ENCODE results near the gene DHRS3.
"Not testable (repeated sequence)": the region's sequence is repeated elsewhere in the genome, so short reads cannot be mapped to it uniquely, and the experiment has no call there.

DHRS3 gene

GRCh38 chr1:12552111-12552888 lies 65.7 kb downstream of the DHRS3 start:
- DNase-seq, result peak; percentile 50

- DNase-seq, result no peak
Measured at GRCh38 chr1:12551584-12551983, 66.4 kb downstream of the DHRS3 start.

- DNase-seq, result peak; percentile 67
Measured at GRCh38 chr1:12549460-12550349, 68.3 kb downstream of the DHRS3 start.

- DNase-seq, result peak; percentile 31
Measured at GRCh38 chr1:12548973-12549459, 69.0 kb downstream of the DHRS3 start.

GRCh38 chr1:12548279-12548972 lies 69.6 kb downstream of the DHRS3 start:
- peak; percentile 41 for DNase-seq

GRCh38 chr1:12547586-12548225 lies 70.3 kb downstream of the DHRS3 start:
- peak; percentile 58 for DNase-seq

GRCh38 chr1:12546771-12547585 lies 71.0 kb downstream of the DHRS3 start:
- DNase-seq, result peak; percentile 30

- DNase-seq, result peak; percentile 48
Measured at GRCh38 chr1:12544992-12545391, 73.0 kb downstream of the DHRS3 start.

GRCh38 chr1:12544357-12544756 lies 73.7 kb downstream of the DHRS3 start:
- peak; percentile 14 for DNase-seq

- DNase-seq, result no peak
Measured at GRCh38 chr1:12543740-12544154, 74.3 kb downstream of the DHRS3 start.

GRCh38 chr1:12542616-12543592 lies 75.1 kb downstream of the DHRS3 start:
- no peak for DNase-seq

GRCh38 chr1:12542138-12542465 lies 75.9 kb downstream of the DHRS3 start:
- DNase-seq, result peak; percentile 19

- DNase-seq, result peak; percentile 49
Measured at GRCh38 chr1:12541274-12542137, 76.5 kb downstream of the DHRS3 start.

- peak; percentile 25 for DNase-seq
Measured at GRCh38 chr1:12540580-12541273, 77.3 kb downstream of the DHRS3 start.

- DNase-seq, result peak; percentile 48
Measured at GRCh38 chr1:12539705-12540579, 78.1 kb downstream of the DHRS3 start.

- peak; percentile 51 for DNase-seq
Measured at GRCh38 chr1:12539320-12539704, 78.7 kb downstream of the DHRS3 start.

- not testable (repeated sequence) for DNase-seq
Measured at GRCh38 chr1:12538536-12538935, 79.5 kb downstream of the DHRS3 start.

Measured in activated effector memory CD4-positive, alpha-beta T cell treated with anti-CD3 and anti-CD28 coated beads, Interleukin-2, amount 50 U/mL, for 16 hours (primary cell).